ENCODE data around the gene TMEM271.
"Not testable (repeated sequence)": the region's sequence is repeated elsewhere in the genome, so short reads cannot be mapped to it uniquely, and the experiment has no call there.

The TMEM271 gene

GRCh38 chr4:561426-561825 is 14.7 kb downstream of the TMEM271 start:
- no peak for TF ChIP-seq CTCF (IDR thresholded peaks at IDR 0.05; ENCODE audit: borderline replicate concordance, control extremely low read depth, extremely low read depth, insufficient read depth, missing control alignments)
- in situ Hi-C loops (cut with MboI; ENCODE audit: low sequenced_read_pairs, unreplicated experiment): no loop called here
- no peak for DNase-seq (ENCODE audit: low spot score)

- no peak for TF ChIP-seq CTCF (IDR thresholded peaks at IDR 0.05; ENCODE audit: borderline replicate concordance, control extremely low read depth, extremely low read depth, insufficient read depth, missing control alignments)
- DNase-seq (ENCODE audit: low spot score): no peak
- in situ Hi-C loops (cut with MboI; ENCODE audit: low sequenced_read_pairs, unreplicated experiment): no loop called here
Observed at GRCh38 chr4:560731-561291, 15.3 kb downstream of the TMEM271 start.

GRCh38 chr4:560061-560460 is 16.0 kb downstream of the TMEM271 start:
- TF ChIP-seq CTCF (IDR thresholded peaks at IDR 0.05; ENCODE audit: borderline replicate concordance, control extremely low read depth, extremely low read depth, insufficient read depth, missing control alignments): no peak
- DNase-seq (ENCODE audit: low spot score): no peak
- in situ Hi-C loops (cut with MboI; ENCODE audit: low sequenced_read_pairs, unreplicated experiment): no loop called here

GRCh38 chr4:555566-556275 is 20.4 kb downstream of the TMEM271 start:
- no peak for DNase-seq (ENCODE audit: low spot score)
- no peak for TF ChIP-seq CTCF (IDR thresholded peaks at IDR 0.05; ENCODE audit: borderline replicate concordance, control extremely low read depth, extremely low read depth, insufficient read depth, missing control alignments)
- in situ Hi-C loops (cut with MboI; ENCODE audit: low sequenced_read_pairs, unreplicated experiment): no loop called here

DNA sequence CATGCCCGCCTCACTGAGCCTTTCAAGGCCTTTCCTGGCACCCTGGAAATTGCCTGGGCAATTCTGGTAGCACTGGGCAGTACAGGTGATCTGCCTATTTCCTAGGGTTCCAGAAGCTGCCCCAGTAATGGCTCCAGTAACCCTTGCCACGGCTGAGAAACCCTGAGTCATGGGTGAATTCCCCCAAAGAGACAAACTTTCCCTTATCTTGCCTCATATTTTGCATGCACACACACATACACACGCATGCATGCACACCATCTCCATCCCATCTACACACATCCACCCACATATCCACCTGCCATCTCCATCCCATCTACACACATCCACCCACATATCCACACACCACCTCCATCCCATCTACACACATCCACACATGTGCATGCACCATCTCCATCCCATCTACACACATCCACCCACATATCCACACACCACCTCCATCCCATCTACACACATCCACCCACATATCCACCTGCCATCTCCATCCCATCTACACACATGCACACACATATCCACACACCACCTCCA is 21.2 kb downstream of the TMEM271 start:
- DNase-seq (ENCODE audit: low spot score); in situ Hi-C loops (cut with MboI; ENCODE audit: low sequenced_read_pairs, unreplicated experiment): not testable (repeated sequence)

- no peak for TF ChIP-seq CTCF (IDR thresholded peaks at IDR 0.05; ENCODE audit: borderline replicate concordance, control extremely low read depth, extremely low read depth, insufficient read depth, missing control alignments)
- no peak for DNase-seq (ENCODE audit: low spot score)
- in situ Hi-C loops (cut with MboI; ENCODE audit: low sequenced_read_pairs, unreplicated experiment): no loop called here
Observed at GRCh38 chr4:552019-552418, 24.1 kb downstream of the TMEM271 start.

GRCh38 chr4:550268-550667 is 25.8 kb downstream of the TMEM271 start:
- in situ Hi-C loops (cut with MboI; ENCODE audit: low sequenced_read_pairs, unreplicated experiment); DNase-seq (ENCODE audit: low spot score): not testable (repeated sequence)
